Prostate gland (tissue), 2 donors: ENCODE measurements around the gene VPS41. TPM values are rescaled to one million over a fixed set of nuclear protein-coding genes. Genes with fewer than 3 reads are reported as not detected.
A peak's percentile ranks its signal among the peaks of the same experiment; 100 is the strongest.

Experiments used
- DNase-seq: peaks from one replicate; pipeline ENCODE4 v3.0.0-alpha.2; 2019; ENCODE audit warnings: low spot score
- H3K27ac ChIP-seq, 2 donors: fragments of 200-600 bp; sonication (generic); 2 replicates each; pipeline ENCODE4 v1.5.1; 2017 to 2019
- H3K27me3 ChIP-seq: fragments of 200-600 bp; sonication (generic); replicated peaks from 2 replicates; pipeline ENCODE4 v1.5.1; 2019; ENCODE audit not compliant: insufficient read depth
- H3K36me3 ChIP-seq, 2 donors: fragments of 200-600 bp; sonication (generic); 1 replicate in 1 of 2; 2 replicates in 1 of 2; pipeline versions ENCODE4 v1.5.1 to v1.8.1; 2017 to 2019
- H3K4me1 ChIP-seq: fragments of 200-600 bp; sonication (generic); replicated peaks from 2 replicates; pipeline ENCODE4 v1.5.1; 2019
- H3K4me3 ChIP-seq, 2 donors: fragments of 200-600 bp; sonication (generic); 2 replicates each; pipeline ENCODE4 v1.5.1; 2017 to 2019
- H3K9me3 ChIP-seq: fragments of 200-600 bp; sonication (generic); 2 replicates; pipeline ENCODE4 v1.5.1; 2017
- CTCF ChIP-seq, 4 experiments: fragments of 200-600 bp in 2 of 4; fragments of 450-650 bp in 2 of 4; sonication (generic) in 2 of 4; IDR thresholded peaks; 1 replicate in 3 of 4; 2 replicates in 1 of 4; pipeline ENCODE4 v1.5.1; 2016 to 2019; ENCODE audit warnings: antibody characterized with exemption in 4 of 4, mild to moderate bottlenecking in 2 of 4, moderate library complexity in 2 of 4
- POLR2A ChIP-seq: fragments of 450-650 bp; IDR thresholded peaks from one replicate; pipeline ENCODE4 v1.6.1; 2016; ENCODE audit warnings: antibody characterized with exemption, mild to moderate bottlenecking
- POLR2AphosphoS5 ChIP-seq: sonication (generic); formaldehyde crosslinking; IDR thresholded peaks from one replicate; pipeline ENCODE4 v1.6.1; 2017; ENCODE audit warnings: antibody characterized with exemption
- WGBS: methylation state at CpG from one replicate; pipeline ENCODE4 v1.1.5; 2018; 5-methylcytosine and 5-hydroxymethylcytosine counted together
- intact Hi-C: fragments of 100-400 bp; cut with DNase I; formaldehyde crosslinking; loops from one replicate; pipeline ENCODE4 v1.14.2; 2022
- total RNA-seq, 2 donors: library from RNA; depleted of rRNA; stranded (reverse); fragments of >200 nt; gene quantifications; one replicate each; pipeline ENCODE4 v1.1.0, GENCODE V29; 2016

Gene VPS41
- total RNA-seq, 2 donors from 2014 or later = 30.8 to 39.7 TPM

GRCh38 chr7:38902449-38902848 lies 6.5 kb downstream of the VPS41 start:
- no peak for DNase-seq
- Histone ChIP-seq H3K36me3 (no peaks in the 10 kb centered on the region), H3K9me3 (no peaks in the 10 kb centered on the region), H3K27me3 (no peaks in the 10 kb centered on the region), H3K4me1 (no peaks in the 10 kb centered on the region), H3K27ac (no peak overlapping the region), H3K4me3 (no peak overlapping the region)
- intact Hi-C loops = no loop called here
- no peak for TF ChIP-seq CTCF (IDR thresholded peaks at IDR 0.05)
- no peak for TF ChIP-seq POLR2A
- TF ChIP-seq POLR2AphosphoS5 = no peak
- 95% methylated on average over 2 of the region's 2 CpGs for WGBS

DNA sequence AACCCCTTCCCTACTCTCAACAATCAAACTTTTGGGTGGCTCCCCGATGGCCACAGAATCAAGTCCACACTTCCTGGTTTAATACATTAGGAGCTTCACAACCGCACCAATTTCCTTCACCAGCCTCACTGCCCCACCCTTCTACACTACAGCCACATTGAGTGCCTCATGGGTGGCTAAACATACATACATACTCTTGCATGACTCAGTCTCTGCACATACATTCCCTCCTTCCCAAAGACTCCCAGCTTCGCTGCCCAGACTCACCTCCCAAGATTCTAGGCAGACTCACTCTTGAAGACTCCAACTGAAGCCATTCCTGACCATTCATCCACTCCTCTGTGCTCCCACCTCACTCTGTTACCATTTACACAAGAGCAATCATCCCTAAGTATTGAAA lies 15.9 kb downstream of the VPS41 start:
- no peaks in the 10 kb centered on the region for H3K36me3 ChIP-seq
- H3K4me1 ChIP-seq = no peaks in the 10 kb centered on the region
- no peaks in the 10 kb centered on the region for H3K9me3 ChIP-seq
- intact Hi-C loops = no loop called here
- no peak overlapping the region for H3K4me3 ChIP-seq
- TF ChIP-seq POLR2AphosphoS5 = no peak
- no peak for TF ChIP-seq CTCF (IDR thresholded peaks at IDR 0.05)
- TF ChIP-seq POLR2A = no peak
- DNase-seq = no peak
- 91% methylated on average over 3 of the region's 3 CpGs for WGBS
- no peaks in the 10 kb centered on the region for H3K27me3 ChIP-seq
- H3K27ac ChIP-seq = no peak overlapping the region

DNA sequence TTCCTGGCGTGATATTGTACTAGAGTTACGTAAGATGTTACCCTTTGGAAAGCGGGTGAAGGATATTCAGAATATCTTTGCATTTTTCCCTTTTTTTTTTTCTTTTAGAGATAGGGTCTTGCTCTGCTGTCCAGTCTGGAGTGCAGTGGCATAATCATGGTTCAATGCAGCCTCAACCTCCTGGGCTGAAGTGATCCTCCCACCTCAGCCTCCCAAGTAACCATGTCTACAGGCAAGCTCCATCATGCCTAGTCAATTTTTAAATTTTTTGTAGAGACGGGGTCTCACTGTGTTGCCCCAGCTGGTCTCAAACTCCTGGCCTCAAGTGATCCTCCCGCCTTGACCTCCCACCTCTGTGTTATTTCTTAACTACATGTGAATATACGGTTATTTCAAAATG lies 18.4 kb downstream of the VPS41 start:
- intact Hi-C loops = no loop called here
- WGBS = 88% methylated on average over 6 of the region's 6 CpGs
- no peak for TF ChIP-seq POLR2A
- TF ChIP-seq CTCF (IDR thresholded peaks at IDR 0.05) = no peak
- TF ChIP-seq POLR2AphosphoS5 = no peak

DNA sequence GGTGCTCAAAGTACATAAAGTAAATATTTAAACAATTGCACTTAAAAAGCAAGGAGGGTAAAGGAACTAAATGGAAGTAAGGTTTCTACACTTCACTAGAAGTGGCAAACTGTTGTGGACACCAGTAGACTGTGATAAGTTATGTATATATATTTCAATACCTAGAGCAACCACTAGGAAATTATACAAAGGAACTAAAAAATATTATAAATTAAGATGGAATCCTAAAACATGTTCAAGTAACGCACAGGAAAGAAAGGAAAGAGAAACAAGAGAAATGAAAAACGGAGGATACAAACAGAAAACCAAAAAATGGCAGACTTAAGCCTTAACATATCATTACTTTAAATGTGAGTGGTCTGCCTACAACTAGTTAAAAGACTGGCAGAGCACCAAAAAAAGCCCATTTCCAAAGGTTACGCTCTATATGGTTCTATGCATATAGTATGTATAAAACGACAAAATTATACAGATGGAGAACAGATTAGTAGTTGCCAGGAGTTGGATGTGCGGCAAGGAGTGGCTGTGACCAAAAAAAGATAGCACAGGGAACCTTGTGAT lies 19.0 kb downstream of the VPS41 start:
- 94% methylated on average over 5 of the region's 5 CpGs for WGBS
- intact Hi-C loops = no loop called here
- Histone ChIP-seq H3K36me3 (no peaks in the 10 kb centered on the region), H3K27ac (no peak overlapping the region), H3K4me1 (no peaks in the 10 kb centered on the region), H3K9me3 (no peaks in the 10 kb centered on the region), H3K27me3 (no peaks in the 10 kb centered on the region), H3K4me3 (no peak overlapping the region)
- peak in 1 of 4 experiments; percentile 27 for TF ChIP-seq CTCF (IDR thresholded peaks at IDR 0.05)
- TF ChIP-seq POLR2AphosphoS5 = no peak
- TF ChIP-seq POLR2A = no peak
- no peak for DNase-seq

More for the DNA sequence above, 18.4 kb downstream of the VPS41 start:
- H3K4me1 ChIP-seq = no peaks in the 10 kb centered on the region
- H3K27me3 ChIP-seq = no peaks in the 10 kb centered on the region
- H3K4me3 ChIP-seq = no peak overlapping the region
- DNase-seq = no peak
- no peaks in the 10 kb centered on the region for H3K9me3 ChIP-seq
- H3K27ac ChIP-seq = no peak overlapping the region
- H3K36me3 ChIP-seq = no peaks in the 10 kb centered on the region

GRCh38 chr7:38889079-38889478 lies 19.9 kb downstream of the VPS41 start:
- intact Hi-C loops = no loop called here
- no peak overlapping the region for H3K27ac ChIP-seq
- H3K4me3 ChIP-seq = no peak overlapping the region
- no peaks in the 10 kb centered on the region for H3K27me3 ChIP-seq
- DNase-seq = no peak
- no peaks in the 10 kb centered on the region for H3K9me3 ChIP-seq
- H3K36me3 ChIP-seq = no peaks in the 10 kb centered on the region
- TF ChIP-seq CTCF (IDR thresholded peaks at IDR 0.05) (no peak), POLR2AphosphoS5 (no peak), POLR2A (no peak)
- H3K4me1 ChIP-seq = no peaks in the 10 kb centered on the region
- 98% methylated on average over 1 of the region's 1 CpG for WGBS
